NCI-H345 treated with DMSO at 0.1 percent for 48 hours (cell line): ENCODE measurements around the gene NOL4L.

Experiments used
- DNase-seq: peaks from one replicate; lab custom pipeline; 2025; ENCODE audit not compliant: unreplicated experiment; lab: John Stamatoyannopoulos, UW

NOL4L gene

GRCh38 chr20:32577023-32577422 lies 8.1 kb downstream of the NOL4L start:
- no peak for DNase-seq

- DNase-seq: no peak
Measured at GRCh38 chr20:32576560-32576959, 8.6 kb downstream of the NOL4L start.

DNA sequence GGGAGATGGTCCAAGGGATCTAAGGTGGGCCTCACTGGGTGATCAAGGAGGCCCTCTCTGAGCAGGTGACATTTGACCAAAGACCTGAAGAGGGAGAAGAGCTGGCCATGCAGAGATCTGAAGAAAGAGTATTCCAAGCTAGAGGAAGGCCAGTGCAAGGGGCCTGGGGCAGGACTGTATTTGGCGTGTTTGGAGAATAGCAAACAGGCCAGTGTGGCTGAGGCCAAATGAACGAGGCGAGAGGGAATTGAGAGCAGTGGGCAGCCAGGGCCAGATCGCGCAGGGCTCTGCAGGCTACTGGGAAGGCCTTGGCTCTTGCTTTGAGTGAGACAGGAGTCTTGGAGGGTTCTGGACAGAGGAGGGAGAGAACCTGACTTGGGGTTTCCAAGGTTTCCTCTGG lies 9.3 kb downstream of the NOL4L start:
- no peak for DNase-seq

- no peak for DNase-seq
Measured at GRCh38 chr20:32575227-32575581, 9.9 kb downstream of the NOL4L start.

GRCh38 chr20:32574296-32575226 lies 10.6 kb downstream of the NOL4L start:
- no peak for DNase-seq

- no peak for DNase-seq
Measured at GRCh38 chr20:32573167-32573851, 11.8 kb downstream of the NOL4L start.

DNA sequence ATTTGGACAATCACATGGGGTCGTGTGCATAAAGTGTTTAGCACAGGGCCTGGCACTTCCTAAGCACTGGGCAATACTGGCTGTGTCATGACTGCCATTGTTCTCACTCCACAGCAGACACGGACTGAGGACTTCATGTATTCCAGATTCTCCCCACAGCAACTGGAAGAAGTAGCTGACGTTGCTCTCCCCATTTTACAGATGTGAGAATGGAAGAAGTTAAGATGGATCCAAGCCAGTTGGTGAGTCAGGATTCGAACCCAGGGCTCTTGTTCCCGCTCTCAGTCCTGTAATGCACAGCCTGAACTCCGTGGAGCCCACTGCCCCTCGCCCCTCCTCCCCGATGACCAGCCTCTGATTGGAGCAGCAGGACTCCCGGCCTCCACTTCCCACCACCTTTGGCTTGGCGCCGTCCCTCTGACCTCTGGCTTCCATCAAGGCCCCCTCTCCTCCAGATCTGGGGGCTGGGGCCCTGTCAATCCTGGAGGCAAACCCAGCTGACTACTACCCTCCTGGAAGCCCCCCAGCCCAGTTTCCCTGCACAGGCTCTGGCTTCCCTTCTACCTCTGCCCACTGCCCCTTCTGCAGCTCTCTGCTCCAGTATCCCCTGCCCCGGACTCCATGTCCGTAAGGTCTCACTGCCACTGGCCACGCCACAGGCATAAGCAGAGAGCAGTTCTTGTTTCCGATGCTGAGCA lies 12.7 kb downstream of the NOL4L start:
- no peak for DNase-seq

DNA sequence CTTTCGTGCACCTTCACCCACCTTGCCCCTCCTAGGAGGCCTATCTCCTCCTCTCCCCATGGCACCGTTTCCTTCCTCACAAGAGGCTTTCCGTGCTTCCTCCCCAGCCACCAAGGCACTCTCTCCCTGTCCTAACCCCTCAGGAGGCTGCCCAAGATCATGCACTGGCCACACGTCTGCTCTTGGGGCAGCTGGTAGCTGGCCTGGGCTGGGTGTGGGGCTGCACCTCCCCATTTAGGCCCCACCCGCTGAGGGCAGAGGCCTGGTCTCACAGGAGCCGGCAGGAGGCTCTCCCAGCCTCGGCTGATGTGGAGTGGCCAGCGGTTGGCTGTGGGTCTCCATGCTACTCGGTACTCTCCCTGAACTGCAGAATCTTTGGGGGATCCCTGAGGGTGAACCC lies 13.6 kb downstream of the NOL4L start:
- DNase-seq: no peak

DNA sequence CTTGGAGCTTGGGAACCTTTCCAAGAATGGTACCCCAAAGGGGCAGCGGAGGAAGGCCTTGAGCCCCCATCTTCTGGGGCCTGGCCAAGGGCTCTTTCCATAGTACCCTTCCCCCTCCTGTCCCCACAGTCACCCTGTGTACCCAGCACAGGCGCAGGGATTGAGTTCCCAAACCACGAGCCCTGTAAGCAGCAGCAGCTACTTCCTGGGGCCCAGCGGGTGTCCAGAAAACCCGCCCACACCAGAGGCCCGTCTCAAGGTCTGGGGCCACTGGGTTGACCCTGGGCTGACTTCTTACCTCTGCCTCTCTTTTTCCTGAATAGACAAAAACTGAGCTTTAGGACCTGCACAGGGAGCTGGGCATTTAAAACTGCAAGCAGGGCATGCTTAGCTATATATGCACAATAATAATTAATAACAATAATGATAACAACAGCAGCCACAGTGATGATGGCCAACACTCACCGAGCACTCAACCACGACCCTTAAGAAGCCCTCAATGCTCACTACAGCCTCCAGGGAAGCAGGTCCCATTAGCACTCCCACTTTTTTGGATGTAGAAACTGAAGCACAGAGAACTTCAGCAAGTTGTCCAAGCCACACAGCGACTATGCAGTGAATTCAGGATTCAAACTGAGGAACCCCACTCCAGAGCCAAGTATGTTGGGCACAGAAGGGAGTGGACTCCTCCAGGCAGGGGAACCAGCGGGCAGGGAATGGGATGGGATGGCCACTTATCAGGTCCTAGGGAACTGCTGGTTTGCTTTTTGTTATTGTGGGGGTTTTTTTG lies 14.5 kb downstream of the NOL4L start:
- no peak for DNase-seq

DNA sequence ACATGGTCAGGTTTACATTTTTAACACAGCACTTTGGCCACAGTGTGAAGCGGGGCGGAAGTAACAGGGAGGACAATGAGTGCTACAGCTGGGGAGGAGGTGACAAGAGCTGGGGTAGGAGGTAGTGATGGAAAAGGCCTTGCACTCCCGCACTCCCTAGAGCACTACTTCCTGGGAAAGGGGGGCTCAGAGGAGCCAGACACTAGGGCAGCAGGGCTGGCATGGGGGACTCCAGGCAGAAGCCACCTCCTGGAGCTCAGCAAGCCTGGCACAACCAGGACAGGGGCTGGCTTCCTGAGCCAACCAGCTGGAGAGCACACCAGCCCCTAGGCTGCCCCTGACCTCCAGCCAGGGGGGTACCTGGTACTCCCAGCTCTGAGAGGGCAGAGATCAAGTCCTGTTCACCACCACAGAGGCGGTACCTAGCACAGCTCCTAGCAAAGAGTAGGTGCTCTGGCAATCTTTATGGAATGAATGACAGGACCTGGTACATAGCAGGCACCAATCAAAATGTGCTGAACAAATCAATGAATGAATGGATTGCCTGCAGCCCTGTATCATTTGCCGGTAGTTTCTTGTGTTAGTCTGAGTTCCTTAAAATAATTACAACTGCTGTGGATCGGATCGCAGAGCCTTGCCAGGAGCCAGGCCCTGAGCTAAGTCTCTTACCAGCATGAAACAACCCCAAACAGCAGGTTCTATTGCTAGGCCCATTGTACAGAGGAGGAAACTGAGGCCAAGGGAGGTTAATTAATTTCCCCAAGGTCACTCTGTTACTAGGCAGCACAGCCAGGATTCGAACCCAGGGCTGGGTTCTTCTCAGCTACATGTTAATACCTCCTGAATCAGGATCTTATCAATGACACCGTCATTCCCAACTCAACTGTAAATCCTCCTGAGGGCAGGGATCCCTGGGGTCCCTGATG lies 15.5 kb downstream of the NOL4L start:
- DNase-seq: no peak

- DNase-seq: no peak
Measured at GRCh38 chr20:32569018-32569379, 16.1 kb downstream of the NOL4L start.

DNA sequence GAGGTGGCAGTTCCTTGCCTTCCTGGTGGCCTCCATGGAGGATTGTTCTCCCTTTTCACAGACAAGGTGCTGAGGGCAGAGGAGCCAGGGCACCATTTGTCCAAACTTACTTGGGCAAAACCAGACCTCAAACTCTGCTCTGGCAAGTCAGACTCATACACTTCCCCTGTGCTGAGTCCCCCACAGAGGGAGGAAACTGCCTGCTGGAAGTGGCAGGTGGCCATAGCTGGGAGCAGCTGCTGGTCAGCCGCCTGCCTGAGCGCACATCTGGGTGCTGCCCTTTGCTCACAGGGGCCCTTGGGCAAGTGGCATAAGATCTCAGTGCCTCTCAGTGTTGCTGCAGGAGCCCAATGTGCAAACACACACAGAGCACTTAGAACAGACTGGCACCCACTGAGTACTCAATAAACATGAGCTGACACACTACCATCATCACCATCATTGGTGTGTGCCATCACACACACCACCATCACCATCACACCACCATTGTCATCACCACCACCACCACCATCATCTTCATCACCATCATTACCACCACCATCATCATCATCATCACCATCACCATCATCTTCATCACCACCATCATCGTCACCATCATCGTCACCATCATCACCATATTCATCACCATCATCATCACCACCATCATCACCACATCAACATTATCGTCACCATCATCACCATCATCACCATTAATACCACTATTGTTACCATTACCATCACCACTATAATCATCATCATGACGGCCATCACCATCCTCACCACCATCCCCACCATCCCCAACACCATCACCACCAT lies 17.6 kb downstream of the NOL4L start:
- DNase-seq: no peak

GRCh38 chr20:32566379-32567374 lies 18.5 kb downstream of the NOL4L start:
- DNase-seq: no peak

GRCh38 chr20:32565735-32566032 lies 19.4 kb downstream of the NOL4L start:
- DNase-seq: no peak

DNA sequence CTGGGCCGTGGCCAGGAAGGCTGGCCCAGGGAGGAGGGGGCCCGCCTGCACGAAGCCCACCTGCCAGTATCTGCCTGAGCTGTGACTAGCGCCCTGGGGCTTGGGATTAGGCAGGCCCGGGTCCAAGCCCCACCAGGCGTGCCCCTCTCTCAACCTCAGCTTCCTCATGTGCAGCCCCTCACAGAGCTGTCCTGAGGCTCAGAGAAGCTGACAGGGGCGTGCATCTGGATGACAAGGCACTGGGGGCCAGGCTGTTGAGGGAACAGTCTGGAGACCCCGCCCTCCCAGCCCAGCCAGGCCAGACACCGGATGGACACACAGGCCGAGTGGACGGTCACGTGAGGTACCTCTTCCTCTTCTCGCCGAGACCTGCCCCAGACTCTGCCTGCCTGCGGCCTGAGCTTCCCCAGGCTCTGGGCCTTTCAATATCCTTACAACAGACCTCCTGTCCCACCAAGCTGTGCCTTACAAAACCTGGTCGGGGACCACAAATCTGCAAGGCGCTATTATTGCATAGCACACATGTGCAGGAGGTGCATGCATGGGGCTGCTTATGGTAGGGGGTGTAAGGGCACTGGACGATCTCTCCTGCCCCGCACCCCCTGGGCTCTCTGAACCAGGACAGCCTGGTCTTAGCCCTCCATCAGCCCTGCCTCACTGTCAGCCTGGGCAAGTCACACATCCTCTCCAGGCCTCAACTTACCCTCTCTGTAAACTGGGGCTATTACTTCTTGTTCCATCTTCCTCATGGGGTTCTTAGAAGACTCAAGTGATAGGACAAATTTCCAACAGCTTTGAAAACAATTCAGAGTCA lies 20.0 kb downstream of the NOL4L start:
- no peak for DNase-seq

GRCh38 chr20:32564440-32564839 lies 20.7 kb downstream of the NOL4L start:
- no peak for DNase-seq
